ENCODE measurements around the gene IREB2.

Gene IREB2

DNA sequence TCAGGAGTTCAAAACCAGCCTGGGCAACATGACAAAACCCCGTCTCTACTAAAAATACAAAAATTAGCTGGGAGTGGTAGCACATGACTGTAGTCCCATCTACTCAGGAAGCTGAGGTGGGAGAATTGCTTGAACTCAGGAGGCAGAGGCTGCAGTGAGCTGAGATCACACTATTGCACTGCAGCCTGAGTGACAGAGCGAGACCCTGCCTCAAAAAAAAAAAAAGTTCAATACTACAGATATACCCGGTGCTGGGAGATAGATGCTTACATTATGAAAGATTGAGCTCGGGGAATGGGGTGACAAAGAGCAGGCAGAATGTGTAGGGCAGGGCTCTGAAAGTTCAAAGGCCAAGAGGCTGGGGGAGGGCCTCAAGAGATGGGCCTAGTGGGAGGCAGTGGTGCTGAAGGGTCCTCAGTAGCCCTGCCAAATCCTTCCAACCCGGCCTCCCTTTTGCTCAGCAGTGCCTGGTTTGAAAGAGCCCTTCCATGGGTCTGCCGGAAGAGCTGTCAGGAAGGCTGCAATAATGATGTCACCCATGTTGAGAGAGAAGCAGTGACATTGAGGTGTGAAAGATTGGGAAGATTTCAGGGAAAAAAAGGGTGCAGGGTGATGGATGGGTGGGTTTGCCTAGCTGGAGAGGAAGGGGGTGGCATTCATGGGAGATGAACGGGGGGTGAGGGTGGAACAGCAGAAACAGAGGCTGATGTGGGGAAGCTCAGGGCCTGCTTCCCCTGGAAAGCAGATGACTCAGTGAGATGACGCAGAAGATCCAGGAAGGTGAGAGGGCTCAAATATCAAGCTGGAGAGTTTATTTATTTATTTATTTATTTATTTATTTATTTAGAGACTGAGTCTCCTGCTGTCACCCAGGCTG, 20.0 kb upstream of the IREB2 start:
- Histone ChIP-seq H3K4me3 (ENCODE audit: low read depth, low read length) (no peak overlapping the region), H3K27ac (no peak overlapping the region), H3K9me3 (ENCODE audit: severe bottlenecking) (no peaks in the 10 kb centered on the region), H3K36me3 (no peaks in the 10 kb centered on the region), H3K27me3 (ENCODE audit: insufficient read depth, low read depth, severe bottlenecking) (no peaks in the 10 kb centered on the region)
- no peak for DNase-seq
- TF ChIP-seq CTCF (IDR thresholded peaks at IDR 0.05; ENCODE audit: low read depth, low read length): no peak

DNA sequence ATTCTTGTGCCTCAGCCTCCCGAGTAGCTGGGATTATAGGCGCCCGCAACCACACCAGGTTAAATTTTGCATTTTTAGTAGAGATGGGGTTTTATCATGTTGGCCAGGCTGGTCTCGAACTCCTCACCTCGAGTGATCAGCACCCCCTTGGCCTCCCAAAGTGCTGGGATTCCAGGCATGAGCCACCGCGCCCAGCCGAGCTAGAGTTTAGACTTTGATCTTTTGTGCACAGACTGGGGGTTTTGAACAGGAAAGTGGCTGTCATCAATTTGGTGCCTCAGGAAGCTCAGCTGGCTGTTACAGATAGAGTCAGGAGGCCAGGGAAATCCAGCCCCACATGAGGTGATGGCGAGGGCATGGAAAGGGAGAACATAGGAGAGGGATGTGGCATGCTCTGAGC, 19.3 kb upstream of the IREB2 start:
- H3K27ac ChIP-seq: no peak overlapping the region
- H3K4me3 ChIP-seq (ENCODE audit: low read depth, low read length): no peak overlapping the region
- TF ChIP-seq CTCF (IDR thresholded peaks at IDR 0.05; ENCODE audit: low read depth, low read length): no peak
- H3K36me3 ChIP-seq: no peaks in the 10 kb centered on the region
- H3K27me3 ChIP-seq (ENCODE audit: insufficient read depth, low read depth, severe bottlenecking): no peaks in the 10 kb centered on the region
- H3K9me3 ChIP-seq (ENCODE audit: severe bottlenecking): no peaks in the 10 kb centered on the region
- no peak for DNase-seq

DNA sequence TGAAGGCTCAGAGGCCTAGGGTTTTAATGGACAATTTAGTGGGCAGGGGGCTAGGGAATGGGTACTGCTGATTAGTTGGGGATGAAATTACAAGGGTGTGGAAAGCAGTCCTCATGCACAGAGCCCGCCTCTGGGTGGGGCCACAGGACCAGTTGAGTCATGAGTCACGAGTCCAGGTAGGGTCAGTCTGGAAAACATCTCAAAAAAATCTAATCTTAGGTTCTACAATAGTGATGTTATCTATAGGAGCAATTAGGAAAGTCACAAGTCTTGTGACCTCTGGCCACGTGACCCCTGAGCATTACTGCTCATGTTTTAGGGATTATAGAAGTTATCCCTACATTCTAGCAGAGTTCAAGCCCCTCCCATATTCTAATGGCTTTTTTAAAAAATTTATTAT, 18.6 kb upstream of the IREB2 start:
- no peak overlapping the region for H3K4me3 ChIP-seq (ENCODE audit: low read depth, low read length)
- H3K27ac ChIP-seq: no peak overlapping the region
- no peak for DNase-seq
- H3K9me3 ChIP-seq (ENCODE audit: severe bottlenecking): no peaks in the 10 kb centered on the region
- no peak for TF ChIP-seq CTCF (IDR thresholded peaks at IDR 0.05; ENCODE audit: low read depth, low read length)
- no peaks in the 10 kb centered on the region for H3K27me3 ChIP-seq (ENCODE audit: insufficient read depth, low read depth, severe bottlenecking)
- H3K36me3 ChIP-seq: no peaks in the 10 kb centered on the region

DNA sequence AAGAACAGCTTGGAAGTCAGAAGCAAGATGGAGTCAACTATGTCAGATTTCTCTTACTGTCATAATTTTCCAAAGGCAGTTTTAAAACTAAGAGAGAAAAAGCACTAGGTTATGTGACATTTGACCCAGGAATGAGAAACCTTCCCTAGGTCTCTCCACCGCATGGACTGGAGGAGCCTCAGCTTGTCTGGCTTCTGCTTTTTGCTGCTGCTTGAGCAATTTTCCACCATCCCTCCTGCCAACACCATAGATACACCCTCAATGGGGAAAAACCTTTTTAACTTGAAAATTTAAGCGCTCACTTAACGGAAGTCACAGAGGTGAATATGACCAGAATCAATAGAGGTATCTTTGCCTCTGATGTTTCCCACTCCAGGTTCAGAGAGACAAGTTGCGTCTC, 17.8 kb upstream of the IREB2 start:
- Histone ChIP-seq H3K27ac (no peak overlapping the region), H3K27me3 (ENCODE audit: insufficient read depth, low read depth, severe bottlenecking) (no peaks in the 10 kb centered on the region), H3K9me3 (ENCODE audit: severe bottlenecking) (no peaks in the 10 kb centered on the region), H3K4me3 (ENCODE audit: low read depth, low read length) (no peak overlapping the region), H3K36me3 (no peaks in the 10 kb centered on the region)
- DNase-seq: no peak
- TF ChIP-seq CTCF (IDR thresholded peaks at IDR 0.05; ENCODE audit: low read depth, low read length): no peak

DNA sequence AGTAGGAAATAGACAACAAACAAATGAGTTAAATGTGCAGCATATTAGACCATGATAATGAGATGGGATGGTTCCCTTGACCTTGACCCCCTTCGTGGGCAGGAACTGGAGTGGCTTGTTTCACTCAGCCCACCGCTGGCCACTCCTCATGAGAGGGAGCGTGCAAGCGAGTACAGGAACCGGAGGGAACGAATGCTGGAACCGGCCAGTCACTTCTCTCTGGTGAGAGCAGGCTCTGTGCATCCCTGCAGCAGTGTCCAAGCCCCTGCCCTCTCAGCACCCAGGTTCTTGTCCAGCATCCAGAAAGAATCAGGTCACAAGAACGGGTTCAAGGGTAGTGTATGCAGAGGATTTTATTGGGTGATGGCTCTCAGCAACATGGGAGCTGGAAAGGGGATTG, 17.2 kb upstream of the IREB2 start:
- no peak for TF ChIP-seq CTCF (IDR thresholded peaks at IDR 0.05; ENCODE audit: low read depth, low read length)
- DNase-seq: no peak
- Histone ChIP-seq H3K36me3 (no peaks in the 10 kb centered on the region), H3K27ac (no peak overlapping the region), H3K9me3 (ENCODE audit: severe bottlenecking) (no peaks in the 10 kb centered on the region), H3K27me3 (ENCODE audit: insufficient read depth, low read depth, severe bottlenecking) (no peaks in the 10 kb centered on the region), H3K4me3 (ENCODE audit: low read depth, low read length) (no peak overlapping the region)

Data from WERI-Rb-1 (cell line).